Neural cell (in vitro differentiated cells): ENCODE results near the gene MADCAM1. TPM values are rescaled to one million over a fixed set of nuclear protein-coding genes. Genes with fewer than 3 reads are reported as not detected.

ENCODE experiments used
- H2AFZ ChIP-seq: fragments of 200-600, 300-800 bp; sonication (generic), shearing (Covaris generic); 2 replicates; pipeline ENCODE4 v1.6.0; 2014; ENCODE audit warnings: low read depth, mild to moderate bottlenecking, antibody characterized with exemption, low read length, moderate library complexity
- H3F3A ChIP-seq: fragments of 200-600 bp; shearing (Covaris generic); 2 replicates; pipeline ENCODE4 v1.6.1; 2016; ENCODE audit warnings: mild to moderate bottlenecking, moderate library complexity, mixed read lengths, antibody characterized with exemption, low read length; ENCODE audit not compliant: insufficient read depth, poor library complexity, severe bottlenecking
- H3K27ac ChIP-seq: fragments of 200-600, 300-800 bp; sonication (generic), shearing (Covaris generic); 2 replicates; pipeline ENCODE4 v1.5.1; 2014; ENCODE audit warnings: mild to moderate bottlenecking, low read length, moderate library complexity
- H3K27me3 ChIP-seq: fragments of 300-800, 200-600 bp; sonication (generic), shearing (Covaris generic); 2 replicates; pipeline ENCODE4 v1.6.0; 2014; ENCODE audit warnings: mild to moderate bottlenecking, low read depth, low read length, moderate library complexity; ENCODE audit not compliant: insufficient read depth
- H3K36me3 ChIP-seq: fragments of 300-800, 200-600 bp; sonication (generic), shearing (Covaris generic); 2 replicates; pipeline ENCODE4 v1.5.1; 2014; ENCODE audit warnings: mild to moderate bottlenecking, antibody characterized with exemption, low read length, moderate library complexity; ENCODE audit not compliant: insufficient read depth
- H3K4me2 ChIP-seq: fragments of 300-800, 200-600 bp; sonication (generic), shearing (Covaris generic); 2 replicates; pipeline ENCODE4 v1.6.0; 2014; ENCODE audit warnings: mild to moderate bottlenecking, low read length
- H3K4me3 ChIP-seq: fragments of 300-800, 200-600 bp; sonication (generic), shearing (Covaris generic); 2 replicates; pipeline ENCODE4 v1.5.1; 2014; ENCODE audit warnings: mild to moderate bottlenecking, low read length, moderate library complexity
- H3K79me2 ChIP-seq: fragments of 200-600 bp; shearing (Covaris generic); replicated peaks from 2 replicates; pipeline ENCODE4 v1.6.0; 2014; ENCODE audit warnings: mild to moderate bottlenecking, low read length, moderate library complexity; ENCODE audit not compliant: insufficient read depth
- H3K9ac ChIP-seq: fragments of 300-800, 200-600 bp; sonication (generic), shearing (Covaris generic); 2 replicates; pipeline ENCODE4 v1.6.1; 2016; ENCODE audit warnings: mild to moderate bottlenecking, low read length, mixed read lengths
- H3K9me2 ChIP-seq: fragments of 200-600 bp; shearing (Covaris generic); 2 replicates; pipeline ENCODE4 v1.6.1; 2016; ENCODE audit warnings: mild to moderate bottlenecking, low read length, mixed read lengths; ENCODE audit not compliant: insufficient read depth
- H3K9me3 ChIP-seq: fragments of 200-600, 300-800 bp; sonication (generic), shearing (Covaris generic); 2 replicates; pipeline ENCODE4 v1.6.1; 2016; ENCODE audit warnings: mild to moderate bottlenecking, mixed run types, low read length, moderate library complexity, mixed read lengths
- H4K20me1 ChIP-seq: fragments of 200-600 bp; shearing (Covaris generic); 2 replicates; pipeline ENCODE4 v1.6.1; 2016; ENCODE audit warnings: mild to moderate bottlenecking, mixed run types; ENCODE audit not compliant: insufficient read depth
- CTCF ChIP-seq: fragments of 450-650 bp; IDR thresholded peaks from 2 replicates; pipeline ENCODE4 v1.5.1; 2014; ENCODE audit warnings: antibody characterized with exemption, mild to moderate bottlenecking, moderate library complexity; ENCODE audit not compliant: poor library complexity, severe bottlenecking
- EP300 ChIP-seq: fragments of 450-650 bp; conservative IDR thresholded peaks from 2 replicates; pipeline ENCODE4 v1.6.1; 2014; ENCODE audit warnings: antibody characterized with exemption, mild to moderate bottlenecking, moderate library complexity; ENCODE audit not compliant: poor library complexity, severe bottlenecking
- EZH2 ChIP-seq: fragments of 200-600, 300-800 bp; shearing (Covaris generic), sonication (generic); IDR thresholded peaks from 2 replicates; pipeline ENCODE4 v1.6.1; 2014; ENCODE audit warnings: antibody characterized with exemption, low read length, borderline replicate concordance, mild to moderate bottlenecking; ENCODE audit not compliant: insufficient read depth, poor library complexity, severe bottlenecking
- MXI1 ChIP-seq: fragments of 450-650 bp; conservative IDR thresholded peaks from 2 replicates; pipeline ENCODE4 v1.6.1; 2014; ENCODE audit warnings: antibody characterized with exemption, mild to moderate bottlenecking; ENCODE audit not compliant: poor library complexity, severe bottlenecking
- POLR2AphosphoS5 ChIP-seq: IDR thresholded peaks from 2 replicates; pipeline ENCODE4 v1.6.1; 2012
- RAD21 ChIP-seq: fragments of 450-650 bp; conservative IDR thresholded peaks from 2 replicates; pipeline ENCODE4 v1.6.1; 2014; ENCODE audit warnings: antibody characterized with exemption, mild to moderate bottlenecking, moderate library complexity
- REST ChIP-seq: IDR thresholded peaks from 2 replicates; pipeline ENCODE4 v1.6.1; 2012; ENCODE audit warnings: borderline replicate concordance
- SMC3 ChIP-seq: fragments of 450-650 bp; conservative IDR thresholded peaks from 2 replicates; pipeline ENCODE4 v1.6.1; 2014; ENCODE audit warnings: antibody characterized with exemption, mild to moderate bottlenecking, moderate library complexity; ENCODE audit not compliant: poor library complexity
- TAF1 ChIP-seq: IDR thresholded peaks from 2 replicates; pipeline ENCODE4 v1.6.1; 2012; ENCODE audit warnings: low read depth
- polyA plus RNA-seq: library from polyadenylated mRNA; depleted of rRNA; stranded (reverse); fragments of >200 nt; gene quantifications from 2 replicates; pipeline ENCODE4 v1.2.3, GENCODE V29; 2014

MADCAM1 gene
- polyA plus RNA-seq, 1 donor from 2014 or later: 1.0 TPM

- H3K9me2 ChIP-seq: no peaks in the 10 kb centered on the region
- no peaks in the 10 kb centered on the region for H3K27me3 ChIP-seq
- H3F3A ChIP-seq: no peaks in the 10 kb centered on the region
- peaks cover 5% of the 10 kb centered on the region for H3K36me3 ChIP-seq
- H4K20me1 ChIP-seq: no peaks in the 10 kb centered on the region
- no peak overlapping the region for H3K27ac ChIP-seq
- no peak overlapping the region for H3K4me2 ChIP-seq
- H3K4me3 ChIP-seq: no peak overlapping the region
- H3K9ac ChIP-seq: no peak overlapping the region
- H3K9me3 ChIP-seq: no peaks in the 10 kb centered on the region
- TF ChIP-seq EZH2 (no peak), SMC3 (no peak), MXI1 (no peak), EP300 (no peak), TAF1 (no peak), RAD21 (no peak), POLR2AphosphoS5 (no peak), CTCF (no peak), REST (no peak)
- H2AFZ ChIP-seq: no peak overlapping the region
- H3K79me2 ChIP-seq: peaks cover 3% of the 10 kb centered on the region
Measured at GRCh38 chr19:456547-457110, 39.7 kb upstream of the MADCAM1 start.

- Histone ChIP-seq H3K27ac (no peak overlapping the region), H3K79me2 (peaks cover 3% of the 10 kb centered on the region), H3K9ac (no peak overlapping the region), H3K4me2 (no peak overlapping the region), H3F3A (no peaks in the 10 kb centered on the region), H2AFZ (no peak overlapping the region), H3K9me2 (no peaks in the 10 kb centered on the region), H3K36me3 (peaks cover 5% of the 10 kb centered on the region), H3K27me3 (no peaks in the 10 kb centered on the region), H3K9me3 (no peaks in the 10 kb centered on the region), H3K4me3 (no peak overlapping the region), H4K20me1 (no peaks in the 10 kb centered on the region)
- TF ChIP-seq TAF1 (no peak), EP300 (no peak), RAD21 (no peak), SMC3 (no peak), CTCF (no peak), MXI1 (no peak)
Measured at GRCh38 chr19:457636-458035, 38.6 kb upstream of the MADCAM1 start.
